Right renal pelvis (tissue), 4 donors: ENCODE measurements around the gene PMFBP1. TPM values are rescaled to one million over a fixed set of nuclear protein-coding genes. Genes with fewer than 3 reads are reported as not detected.
"Not testable (repeated sequence)": the region's sequence is repeated elsewhere in the genome, so short reads cannot be mapped to it uniquely, and the experiment has no call there.

ENCODE experiments used
- DNase-seq, 4 donors: peaks; one replicate each; pipeline ENCODE4 v3.0.0-alpha.2; 2013; ENCODE audit warnings: low read depth in 4 of 4, low spot score in 3 of 4, missing footprints in 1 of 4
- polyA plus RNA-seq, 4 donors: library from polyadenylated mRNA; unstranded; fragments of 120-200 nt; gene quantifications; one replicate each; pipeline ENCODE4 v1.2.1, GENCODE V29; 2013; ENCODE audit not compliant: insufficient read length in 4 of 4

The PMFBP1 gene
- polyA plus RNA-seq, 4 donors: 3.2 to 3.8 (median 3.4) TPM

DNA sequence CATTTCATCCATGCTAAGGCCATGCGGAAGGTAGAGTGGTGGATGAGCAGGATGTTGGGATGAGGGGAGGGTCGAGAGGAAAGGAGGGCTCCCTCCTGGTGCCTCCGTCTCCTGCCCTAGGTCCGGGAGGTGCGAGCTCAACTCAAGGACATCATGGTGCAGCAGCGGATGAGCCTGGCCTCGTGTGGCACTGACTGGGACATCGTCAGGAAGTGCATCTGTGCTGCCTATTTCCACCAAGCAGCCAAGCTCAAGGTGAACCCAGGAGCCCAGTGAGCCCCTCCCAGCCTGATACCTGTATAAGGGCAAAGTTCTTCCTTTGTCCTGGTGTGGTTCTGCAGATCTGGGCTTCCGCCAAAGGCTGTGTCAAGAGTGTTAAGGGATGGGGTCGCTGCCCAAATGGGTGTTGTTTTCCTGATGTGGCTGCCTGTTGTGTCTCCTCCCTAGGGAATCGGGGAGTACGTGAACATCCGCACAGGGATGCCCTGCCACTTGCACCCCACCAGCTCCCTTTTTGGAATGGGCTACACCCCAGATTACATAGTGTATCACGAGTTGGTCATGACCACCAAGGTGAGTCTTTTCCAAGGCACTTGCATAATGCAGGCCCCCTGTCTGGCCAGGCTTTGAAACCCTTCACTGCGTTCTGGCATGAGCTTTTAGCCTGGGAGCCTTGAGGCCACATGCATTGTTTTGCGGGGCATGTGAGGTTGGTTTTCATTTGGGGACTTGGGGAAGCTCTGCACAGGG is 63.4 kb downstream of the PMFBP1 start:
- no peak for DNase-seq

DNA sequence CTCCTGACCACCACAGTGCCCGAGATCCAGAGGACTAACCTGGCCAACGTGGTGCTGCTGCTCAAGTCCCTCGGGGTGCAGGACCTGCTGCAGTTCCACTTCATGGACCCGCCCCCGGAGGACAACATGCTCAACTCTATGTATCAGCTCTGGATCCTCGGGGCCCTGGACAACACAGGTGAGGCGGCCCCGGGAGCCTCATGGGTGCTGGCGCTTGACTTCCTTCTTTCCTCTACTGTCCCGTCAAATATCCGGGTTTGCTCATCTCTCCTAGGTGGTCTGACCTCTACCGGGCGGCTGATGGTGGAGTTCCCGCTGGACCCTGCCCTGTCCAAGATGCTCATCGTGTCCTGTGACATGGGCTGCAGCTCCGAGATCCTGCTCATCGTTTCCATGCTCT is 64.6 kb downstream of the PMFBP1 start:
- no peak for DNase-seq

DNA sequence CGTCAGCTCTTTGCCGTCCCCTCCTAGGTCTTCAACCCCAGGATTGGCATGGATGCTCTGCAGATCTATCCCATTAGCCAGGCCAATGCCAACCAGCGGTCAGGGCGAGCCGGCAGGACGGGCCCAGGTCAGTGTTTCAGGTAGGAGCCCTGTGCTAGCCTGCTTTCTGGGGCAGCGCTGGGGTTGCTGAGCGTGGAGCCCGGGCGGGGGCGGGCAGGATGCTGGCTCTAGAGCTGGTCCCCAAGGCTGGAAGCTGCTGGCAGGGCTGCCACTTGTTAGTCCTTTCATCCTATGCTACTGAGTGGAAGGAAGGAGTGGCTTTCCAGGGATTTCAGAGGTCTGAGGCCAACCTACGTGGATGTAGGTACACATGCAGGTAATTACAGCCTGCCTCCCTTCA is 66.0 kb downstream of the PMFBP1 start:
- no peak for DNase-seq

DNA sequence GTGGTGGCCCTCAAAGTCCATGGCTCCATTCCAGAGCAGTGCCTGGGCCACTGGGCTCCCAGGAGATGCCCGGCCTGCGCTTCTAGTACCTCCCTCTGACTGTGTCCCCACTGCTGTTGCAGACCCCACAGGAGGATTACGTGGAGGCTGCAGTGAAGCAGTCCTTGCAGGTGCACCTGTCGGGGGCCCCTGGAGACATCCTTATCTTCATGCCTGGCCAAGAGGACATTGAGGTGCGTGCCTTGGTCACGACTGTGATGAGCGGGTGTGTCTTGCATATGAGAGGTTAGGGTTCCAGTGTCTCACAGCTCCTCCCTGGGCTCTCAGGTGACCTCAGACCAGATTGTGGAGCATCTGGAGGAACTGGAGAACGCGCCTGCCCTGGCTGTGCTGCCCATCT is 67.0 kb downstream of the PMFBP1 start:
- DNase-seq: no peak

DNA sequence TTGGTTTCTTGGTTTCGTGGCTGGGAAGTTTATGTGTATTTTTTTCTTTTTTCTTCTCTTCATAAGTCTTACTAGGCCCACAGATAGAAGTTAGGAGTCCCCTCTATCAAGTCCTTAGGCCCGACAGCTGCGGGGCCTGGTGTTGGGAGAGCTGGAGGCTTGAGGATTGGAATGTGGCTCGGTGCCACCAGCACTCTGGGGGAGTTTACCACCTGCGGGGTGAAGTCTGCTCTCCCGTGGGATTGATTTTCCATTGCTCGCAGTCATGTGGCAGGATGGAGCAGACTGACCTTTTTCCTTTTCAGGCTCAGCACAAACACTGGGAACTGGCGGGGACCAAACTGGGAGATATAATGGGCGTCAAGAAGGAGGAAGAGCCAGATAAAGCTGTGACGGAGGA is 70.8 kb downstream of the PMFBP1 start:
- no peak for DNase-seq

DNA sequence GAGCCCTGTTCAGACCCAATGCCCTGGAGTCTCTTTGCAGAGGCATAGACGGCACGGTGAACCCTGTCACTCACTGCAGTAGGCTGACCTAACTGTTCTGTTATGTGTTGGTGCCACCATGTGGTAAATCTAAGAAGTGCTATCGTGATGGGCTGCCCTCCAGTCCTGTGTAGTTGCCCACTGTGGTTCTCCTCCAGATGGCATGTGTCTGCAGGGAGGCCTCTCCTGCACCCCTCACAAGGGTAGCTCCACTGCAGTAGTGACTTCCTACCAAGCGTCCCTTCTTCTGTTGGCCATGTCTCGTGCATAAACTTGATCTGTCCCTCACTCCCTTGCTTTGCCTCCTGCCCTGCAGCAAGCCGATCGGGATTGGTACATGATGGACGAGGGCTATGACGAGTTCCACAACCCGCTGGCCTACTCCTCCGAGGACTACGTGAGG is 72.6 kb downstream of the PMFBP1 start:
- peak in 2 of 4 donors; percentile 13 to 33 for DNase-seq

DNA sequence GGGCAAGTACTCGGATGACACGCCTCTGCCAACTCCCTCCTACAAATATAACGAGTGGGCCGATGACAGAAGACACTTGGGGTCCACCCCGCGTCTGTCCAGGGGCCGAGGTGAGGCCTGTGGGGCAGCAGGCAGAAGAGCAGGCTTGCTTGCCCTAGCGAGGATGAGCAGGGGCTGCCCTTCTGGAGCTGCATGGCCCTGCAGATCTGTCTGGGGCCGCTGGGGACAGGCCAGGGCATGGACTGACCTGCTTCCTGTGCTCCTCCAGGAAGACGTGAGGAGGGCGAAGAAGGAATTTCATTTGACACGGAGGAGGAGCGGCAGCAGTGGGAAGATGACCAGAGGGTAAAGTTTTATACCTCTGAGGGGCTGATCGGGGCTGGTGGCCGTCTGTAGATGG is 73.0 kb downstream of the PMFBP1 start:
- DNase-seq: no peak

DNA sequence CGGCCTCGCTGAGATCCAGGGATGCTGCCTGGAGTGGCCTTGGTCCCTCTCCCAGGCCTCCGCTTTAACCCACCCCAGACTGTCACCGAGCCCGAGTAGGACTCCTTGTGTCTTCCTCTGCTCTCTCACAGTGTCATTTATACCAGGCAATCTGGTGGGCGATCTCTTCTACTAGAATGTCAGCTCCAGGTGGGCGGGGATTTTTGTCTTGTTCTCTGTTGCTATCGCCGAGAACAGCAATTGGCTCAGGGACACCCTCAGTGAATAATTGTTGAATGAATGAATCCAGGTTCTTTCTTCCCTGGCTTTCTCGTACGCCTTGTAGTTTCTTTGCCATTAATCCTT is 77.7 kb downstream of the PMFBP1 start:
- no peak for DNase-seq

DNA sequence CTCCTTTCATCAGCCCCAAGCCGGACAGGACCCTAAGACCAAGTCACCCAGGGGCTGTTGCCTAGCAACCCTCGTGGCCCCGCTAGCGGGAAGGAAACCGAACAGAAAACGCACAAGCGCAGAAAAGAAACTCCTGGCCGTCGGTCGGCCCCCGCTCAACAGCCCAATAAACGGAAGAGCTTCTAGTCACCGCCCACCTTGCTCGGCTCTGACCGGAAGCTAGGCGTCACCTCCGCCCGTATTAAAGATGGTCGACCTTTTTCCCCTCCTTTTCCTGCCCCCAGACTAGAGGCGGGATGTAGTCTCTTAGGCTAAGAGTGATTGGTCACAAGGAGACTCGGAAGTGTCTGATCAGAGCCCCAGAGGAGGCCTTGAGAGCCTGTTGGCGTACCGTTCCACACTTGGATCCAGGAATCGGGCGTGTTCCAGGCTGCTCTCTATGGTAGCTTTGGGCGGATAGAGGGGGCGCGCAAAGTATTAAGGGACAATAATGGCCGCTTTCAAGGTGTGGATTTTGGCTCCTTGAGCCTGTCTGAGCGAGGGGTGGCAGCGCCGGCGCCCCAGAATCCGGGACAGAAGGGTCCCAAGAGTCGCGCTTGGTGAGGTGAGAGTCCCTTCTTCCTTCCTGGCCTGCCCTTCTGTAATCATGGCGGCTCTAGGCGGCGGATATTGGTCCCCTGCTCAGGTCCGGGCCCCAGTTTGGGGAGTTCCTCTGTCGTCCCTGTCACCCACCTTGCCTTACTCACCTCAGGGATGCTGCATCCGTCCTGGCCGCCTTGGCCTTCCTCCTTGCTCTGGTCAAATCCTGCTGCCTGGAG is 78.3 kb downstream of the PMFBP1 start, which contains the start of the genes DHX38 and TXNL4B:
DHX38 (plus strand) TSS at position 400 of the 818 bp plus-strand sequence. CDS start 2,311 bp downstream, outside the sequence.
TXNL4B (minus strand) TSS at position 173 of the 818 bp plus-strand sequence. CDS start 2,871 bp downstream, outside the sequence.
- peak; percentile 90 to 98 (median 98) for DNase-seq

DNA sequence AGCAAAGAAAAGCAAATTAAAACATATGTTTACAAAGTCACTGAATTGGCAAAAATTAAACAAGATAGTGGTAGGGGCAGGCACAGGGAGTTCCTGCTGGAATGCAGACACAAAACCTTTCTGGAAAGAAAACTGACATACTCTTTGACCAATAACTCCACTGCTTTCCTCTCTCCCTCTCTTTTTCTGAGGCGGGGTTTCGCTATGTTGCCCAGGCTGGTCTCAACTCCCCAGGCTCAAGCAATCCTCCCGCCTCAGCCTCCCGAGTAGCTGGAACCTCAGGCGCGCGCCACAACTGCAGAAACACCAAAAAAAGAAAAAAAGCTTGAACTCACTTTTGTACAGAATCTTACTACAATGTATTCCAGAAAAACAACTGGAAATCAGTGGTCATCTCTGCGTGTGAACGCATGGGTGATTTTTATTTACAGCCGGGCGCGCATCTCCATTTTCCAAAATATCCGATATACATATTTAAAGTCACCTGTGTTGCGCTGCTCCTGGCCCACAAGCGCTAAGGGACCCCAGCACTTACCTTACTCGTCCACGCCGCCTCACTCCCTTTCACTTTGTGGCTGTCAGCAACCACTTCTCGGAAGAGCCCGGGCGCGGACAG is 79.0 kb downstream of the PMFBP1 start:
- DNase-seq: peak in 1 of 4 donors; percentile 7

DNA sequence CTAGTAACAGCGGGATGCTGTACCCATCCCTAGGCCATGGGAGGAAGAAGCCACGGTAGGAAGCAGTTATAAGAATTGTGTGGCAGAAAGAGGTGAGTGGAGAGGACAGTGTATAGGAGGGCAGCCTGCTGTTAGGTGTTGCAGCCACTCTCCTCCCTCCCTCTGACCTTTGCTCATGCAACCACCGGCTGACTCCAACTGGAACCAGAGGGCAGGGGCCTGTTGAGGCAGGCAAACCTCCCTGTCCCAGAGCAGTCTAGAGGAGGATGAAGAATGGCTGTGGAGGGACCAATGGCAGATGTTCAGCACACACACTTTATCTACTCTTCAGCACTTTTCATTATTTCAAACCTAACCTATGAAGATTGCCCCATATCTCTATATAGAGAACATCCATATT is 80.7 kb downstream of the PMFBP1 start:
- DNase-seq: no peak

DNA sequence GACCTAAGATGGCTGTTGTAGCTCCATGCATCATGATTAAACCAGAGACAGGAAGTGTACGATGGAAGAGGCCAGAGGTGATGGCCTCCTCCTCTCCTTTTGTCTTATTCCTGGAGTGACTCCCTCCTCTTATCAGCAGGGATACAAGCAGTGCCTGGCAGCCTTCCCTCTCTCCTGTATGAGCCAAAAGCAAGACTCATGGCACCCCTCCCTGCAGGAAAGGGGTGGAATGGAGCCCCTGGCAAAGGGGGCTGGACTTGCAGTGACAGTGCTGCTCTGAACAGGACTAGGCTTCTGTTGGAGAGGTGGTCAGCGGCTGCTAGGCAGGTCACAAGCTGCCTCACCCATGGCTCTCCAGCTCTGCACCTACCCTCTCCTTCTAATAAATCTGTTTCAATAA is 87.0 kb downstream of the PMFBP1 start:
- no peak for DNase-seq

DNA sequence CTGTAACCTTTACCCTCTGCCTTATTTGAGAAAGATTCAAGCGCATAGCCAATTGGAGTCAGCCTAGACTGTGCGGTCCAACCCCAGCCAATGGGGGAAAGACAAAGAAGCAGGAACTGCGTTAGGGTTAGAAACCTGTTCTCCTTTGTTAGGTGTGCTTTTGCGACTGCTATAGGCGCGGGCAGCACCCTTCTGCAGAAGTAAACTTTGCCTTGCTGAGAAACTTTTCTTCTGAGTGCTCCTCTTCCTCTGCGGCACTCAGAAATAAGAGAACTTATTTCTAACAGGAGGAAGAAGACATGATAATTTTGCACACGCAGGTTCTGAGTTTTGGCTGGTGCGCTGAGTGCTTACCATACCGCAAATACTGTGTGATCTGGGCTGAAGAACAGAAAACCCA is 87.5 kb downstream of the PMFBP1 start:
- DNase-seq: no peak

DNA sequence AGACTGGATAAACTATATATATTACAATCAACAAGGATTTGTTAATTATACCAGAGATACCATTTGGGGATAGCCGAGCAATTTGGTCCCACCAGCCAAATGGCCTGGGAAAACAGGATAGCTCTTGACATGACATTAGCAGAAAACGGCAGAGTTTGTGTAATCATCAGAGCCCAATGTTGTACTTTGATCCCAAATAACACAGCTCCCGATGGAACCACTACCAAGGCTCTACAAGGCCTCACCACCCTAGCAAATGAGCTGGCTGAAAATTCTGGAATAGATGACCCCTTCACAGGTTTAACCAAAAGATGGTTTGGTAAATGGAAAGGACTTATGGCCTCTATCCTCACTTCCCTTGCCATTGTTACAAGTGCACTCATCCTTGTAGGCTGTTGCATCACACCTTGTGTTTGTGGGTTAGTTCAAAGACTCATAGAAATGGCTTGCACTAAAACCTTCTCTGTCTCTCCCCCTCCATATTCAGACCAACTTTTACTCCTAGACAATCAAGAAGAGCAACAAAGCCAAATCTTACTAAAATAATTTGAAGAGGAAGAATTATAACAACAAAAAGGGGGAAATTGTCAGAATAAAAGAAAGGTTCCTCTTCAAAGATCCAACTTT is 88.1 kb downstream of the PMFBP1 start:
- DNase-seq: no peak

DNA sequence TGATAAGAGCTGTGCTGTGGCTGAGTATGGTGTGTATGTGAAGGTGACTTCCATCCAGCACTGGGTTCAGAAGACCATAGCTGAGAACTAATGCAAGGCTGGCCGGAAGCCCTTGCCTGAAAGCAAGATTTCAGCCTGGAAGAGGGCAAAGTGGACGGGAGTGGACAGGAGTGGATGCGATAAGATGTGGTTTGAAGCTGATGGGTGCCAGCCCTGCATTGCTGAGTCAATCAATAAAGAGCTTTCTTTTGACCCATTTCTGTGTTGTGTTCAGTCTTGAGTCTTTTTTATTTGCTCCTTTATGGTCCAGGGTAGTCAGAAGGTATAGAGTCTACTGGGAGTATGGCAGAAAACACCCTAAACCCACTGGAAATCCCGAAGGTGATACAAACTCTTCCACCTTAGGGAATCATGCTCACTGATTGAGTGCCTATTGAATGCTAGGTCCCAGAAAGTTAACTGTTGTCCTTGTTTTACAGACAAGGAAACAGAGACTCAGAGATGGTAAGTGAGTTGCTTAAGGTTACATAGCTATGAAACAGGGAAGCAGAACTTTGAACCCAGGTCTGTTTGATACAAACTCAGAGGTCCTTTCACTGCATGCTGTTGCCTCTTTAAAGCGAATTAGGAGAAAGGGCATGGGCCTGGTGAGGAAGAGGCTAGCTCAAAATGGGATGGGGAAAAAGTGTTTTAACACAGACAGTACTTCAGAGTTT is 94.8 kb downstream of the PMFBP1 start:
- DNase-seq: not testable (repeated sequence)

DNA sequence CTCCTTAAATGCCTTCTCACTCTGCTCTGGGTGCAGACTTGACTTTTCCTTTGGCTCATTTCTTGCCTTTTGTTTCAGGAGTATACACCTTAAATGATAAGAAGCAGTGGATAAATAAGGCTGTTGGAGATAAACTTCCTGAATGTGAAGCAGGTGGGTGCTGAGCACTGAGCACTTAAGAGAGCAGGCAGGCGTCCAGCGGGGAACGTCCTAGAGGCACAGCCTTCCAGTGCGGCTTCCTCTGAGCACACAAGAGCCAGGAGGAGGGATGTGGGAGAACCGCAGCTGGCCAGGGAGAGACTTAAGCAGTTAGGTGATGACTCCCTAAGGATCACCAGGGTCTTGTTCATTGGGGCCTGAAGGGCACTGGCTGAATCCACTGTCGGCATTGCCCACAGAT is 96.9 kb downstream of the PMFBP1 start:
- not testable (repeated sequence) for DNase-seq

DNA sequence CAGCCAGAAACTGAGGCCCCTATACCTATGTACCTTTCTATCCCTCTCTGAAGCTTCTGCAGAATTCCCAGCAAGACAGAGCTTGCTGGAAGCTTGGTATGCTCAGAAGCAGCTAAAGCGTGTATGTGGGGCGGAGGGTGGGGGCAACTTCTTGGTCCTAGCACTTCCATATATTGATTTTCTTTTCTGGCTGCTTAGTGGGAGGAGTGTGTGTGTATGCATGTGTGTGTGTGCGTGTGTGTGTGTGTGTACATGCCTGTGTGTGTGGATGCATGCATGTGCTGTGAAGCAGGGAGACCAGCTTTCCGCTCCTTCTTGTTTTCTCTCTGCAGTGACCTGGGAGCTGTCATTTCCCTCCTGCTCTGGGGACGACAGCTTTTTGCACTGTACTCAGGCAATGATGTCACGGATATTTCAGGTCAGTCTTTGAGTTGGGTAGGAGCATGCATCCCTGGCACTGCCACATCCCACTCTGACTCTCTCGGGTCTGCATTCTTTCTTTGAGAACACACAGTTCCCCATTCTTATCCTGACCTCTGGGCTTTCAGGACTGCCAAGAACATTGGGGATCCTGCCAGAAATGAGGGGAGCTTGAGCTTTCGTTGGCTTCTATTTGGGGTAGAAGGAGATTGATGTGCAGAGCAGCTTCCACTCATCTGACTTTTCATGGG is 98.3 kb downstream of the PMFBP1 start:
- no peak for DNase-seq

DNA sequence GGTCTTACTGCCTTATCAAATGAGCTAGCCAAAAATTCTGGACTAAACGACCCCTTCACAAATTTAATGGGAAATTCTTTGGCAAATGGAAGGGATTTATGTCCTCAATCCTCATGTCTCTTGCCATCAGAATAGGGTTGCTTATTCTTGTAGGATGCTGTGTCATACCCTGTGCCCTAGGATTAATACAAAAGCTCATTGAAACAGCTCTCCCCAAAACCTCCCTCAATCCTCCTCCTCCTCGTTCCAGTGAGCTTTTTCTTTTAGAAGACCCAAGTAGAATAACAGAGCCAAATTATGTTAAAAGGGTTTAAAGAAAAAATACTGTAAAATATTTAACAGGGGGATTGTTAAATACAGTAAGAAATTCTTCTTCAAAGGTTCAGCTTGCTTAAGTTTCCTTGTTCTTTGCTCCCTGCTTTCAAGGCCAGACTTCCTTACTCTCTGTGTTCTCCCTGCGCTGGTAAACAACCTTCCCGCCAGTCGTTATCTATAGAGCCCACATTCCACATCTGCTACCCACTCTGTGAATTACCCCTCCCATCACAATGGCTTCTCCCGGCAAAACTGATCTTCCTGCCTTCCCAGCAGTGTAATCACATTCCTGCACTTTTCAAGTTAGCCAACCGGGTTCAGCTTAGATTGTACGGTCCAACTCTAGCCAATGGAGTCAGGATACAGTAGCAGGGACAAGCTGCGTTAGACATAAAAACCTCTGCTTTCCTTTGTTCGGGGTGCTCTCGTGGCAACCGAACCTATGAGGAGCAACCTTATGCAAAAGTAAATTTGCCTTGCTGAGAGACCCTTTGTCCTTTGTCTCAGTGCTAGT is 99.2 kb downstream of the PMFBP1 start:
- DNase-seq: no peak
